GM12878 (cell line): ENCODE results near the gene TRH.
"Not testable (repeated sequence)": the region's sequence is repeated elsewhere in the genome, so short reads cannot be mapped to it uniquely, and the experiment has no call there.

Experiments used
- CBX3 ChIP-seq: fragments of 200-600 bp; sonication (generic); IDR thresholded peaks from 2 replicates; pipeline ENCODE4 v1.6.1; 2016; ENCODE audit warnings: low read depth, borderline replicate concordance
- SMC3 ChIP-seq: IDR thresholded peaks from 2 replicates; pipeline ENCODE4 v1.6.1; 2011; ENCODE audit warnings: low read length, improper control_type of control experiment, borderline replicate concordance
- TF ChIP-seq, protein P1 (sequence below), 3 experiments: IDR thresholded peaks in 2 of 3; conservative IDR thresholded peaks in 1 of 3; 2 replicates each; pipeline ENCODE4 v1.5.1; 2011; ENCODE audit warnings: low read depth in 3 of 3, low read length in 3 of 3, mild to moderate bottlenecking in 3 of 3, control low read depth in 2 of 3, moderate library complexity in 2 of 3, inconsistent platforms in 1 of 3, mixed read lengths in 1 of 3; ENCODE audit not compliant: control insufficient read depth in 2 of 3, insufficient read depth in 1 of 3; ENCODE audit errors: extremely low read depth in 1 of 3

DNA sequence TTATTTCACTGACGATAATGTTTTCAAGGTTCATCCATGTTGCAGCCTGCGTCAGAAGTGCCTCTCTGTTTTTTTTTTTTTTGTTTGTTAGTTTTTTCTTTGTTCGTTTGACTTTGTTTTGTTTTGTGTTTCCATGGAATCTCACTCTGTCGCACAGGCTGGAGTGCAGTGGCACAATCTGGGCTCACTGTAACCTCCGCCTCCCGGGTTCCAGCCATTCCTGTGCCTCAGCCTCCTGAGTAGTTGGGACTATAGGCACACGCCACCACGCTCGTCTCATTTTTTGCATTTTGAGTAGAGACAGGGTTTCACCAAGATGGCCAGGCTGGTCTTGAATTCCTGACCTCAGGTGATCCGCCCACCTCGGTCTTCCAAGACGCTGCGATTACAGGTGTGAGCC lies 43.1 kb downstream of the TRH start:
- TF ChIP-seq, protein P1, sequence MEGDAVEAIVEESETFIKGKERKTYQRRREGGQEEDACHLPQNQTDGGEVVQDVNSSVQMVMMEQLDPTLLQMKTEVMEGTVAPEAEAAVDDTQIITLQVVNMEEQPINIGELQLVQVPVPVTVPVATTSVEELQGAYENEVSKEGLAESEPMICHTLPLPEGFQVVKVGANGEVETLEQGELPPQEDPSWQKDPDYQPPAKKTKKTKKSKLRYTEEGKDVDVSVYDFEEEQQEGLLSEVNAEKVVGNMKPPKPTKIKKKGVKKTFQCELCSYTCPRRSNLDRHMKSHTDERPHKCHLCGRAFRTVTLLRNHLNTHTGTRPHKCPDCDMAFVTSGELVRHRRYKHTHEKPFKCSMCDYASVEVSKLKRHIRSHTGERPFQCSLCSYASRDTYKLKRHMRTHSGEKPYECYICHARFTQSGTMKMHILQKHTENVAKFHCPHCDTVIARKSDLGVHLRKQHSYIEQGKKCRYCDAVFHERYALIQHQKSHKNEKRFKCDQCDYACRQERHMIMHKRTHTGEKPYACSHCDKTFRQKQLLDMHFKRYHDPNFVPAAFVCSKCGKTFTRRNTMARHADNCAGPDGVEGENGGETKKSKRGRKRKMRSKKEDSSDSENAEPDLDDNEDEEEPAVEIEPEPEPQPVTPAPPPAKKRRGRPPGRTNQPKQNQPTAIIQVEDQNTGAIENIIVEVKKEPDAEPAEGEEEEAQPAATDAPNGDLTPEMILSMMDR (IDR thresholded peaks at IDR 0.05 in 2 of 3, conservative IDR thresholded peaks at IDR 0.05 in 1 of 3; ENCODE audit: control insufficient read depth in 2 of 3, extremely low read depth in 1 of 3, insufficient read depth in 1 of 3, low read depth in 3 of 3, low read length in 3 of 3): not testable (repeated sequence)
- TF ChIP-seq SMC3, CBX3: not testable (repeated sequence)
